Astrocyte of the cerebellum (primary cell): Measurements from ENCODE around the gene GCHFR.

Experiments
- DNase-seq: peaks from one replicate; pipeline ENCODE4 v3.0.0-alpha.2; 2011; ENCODE audit warnings: low read depth
- H3K4me3 ChIP-seq: 2 replicates; pipeline ENCODE4 v1.5.1; 2011; ENCODE audit warnings: mild to moderate bottlenecking, low read depth, low read length, moderate library complexity
- in situ Hi-C: cut with HindIII; loops from 2 replicates; pipeline ENCODE4 v1.10.0; 2017; ENCODE audit warnings: low sequenced_read_pairs
- TF ChIP-seq, protein P1 (sequence below): IDR thresholded peaks from 2 replicates; pipeline ENCODE4 v1.5.1; 2012; ENCODE audit warnings: low read length, low read depth, moderate library complexity, mild to moderate bottlenecking; ENCODE audit errors: missing control alignments

GCHFR gene

DNA sequence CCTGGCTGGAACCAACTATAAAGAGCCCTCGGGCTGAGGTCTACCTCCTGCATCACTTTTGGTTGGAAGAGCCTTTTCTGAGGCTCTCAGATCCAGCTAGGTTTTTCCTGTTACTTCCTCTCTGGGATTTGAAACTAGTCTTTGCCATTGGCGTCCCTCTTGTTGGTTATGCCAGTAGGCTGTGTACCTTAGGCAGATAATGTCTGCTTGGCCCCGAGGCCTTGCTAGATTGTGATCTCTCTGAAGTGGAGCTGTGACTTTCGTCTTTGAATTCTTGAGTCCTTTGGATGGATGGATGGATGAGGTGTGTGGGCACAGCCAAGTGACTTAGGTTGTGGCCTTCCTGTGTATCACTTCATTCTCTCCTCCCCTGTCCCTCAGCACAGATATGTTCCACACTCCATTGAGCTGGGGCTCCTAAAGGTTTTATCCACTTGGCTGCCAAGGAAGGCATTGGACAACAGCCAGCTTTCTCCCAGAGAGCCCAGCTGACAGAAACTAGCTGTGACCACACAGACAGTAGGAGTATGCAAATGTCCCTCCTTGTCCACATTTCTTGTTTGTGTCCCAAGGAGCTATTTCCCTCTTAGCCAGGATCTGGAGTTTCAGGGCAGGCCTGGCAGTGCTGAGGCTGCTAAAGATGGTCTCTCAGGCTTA, 51.3 kb downstream of the GCHFR start:
- H3K4me3 ChIP-seq = no peak overlapping the region
- TF ChIP-seq, protein P1, sequence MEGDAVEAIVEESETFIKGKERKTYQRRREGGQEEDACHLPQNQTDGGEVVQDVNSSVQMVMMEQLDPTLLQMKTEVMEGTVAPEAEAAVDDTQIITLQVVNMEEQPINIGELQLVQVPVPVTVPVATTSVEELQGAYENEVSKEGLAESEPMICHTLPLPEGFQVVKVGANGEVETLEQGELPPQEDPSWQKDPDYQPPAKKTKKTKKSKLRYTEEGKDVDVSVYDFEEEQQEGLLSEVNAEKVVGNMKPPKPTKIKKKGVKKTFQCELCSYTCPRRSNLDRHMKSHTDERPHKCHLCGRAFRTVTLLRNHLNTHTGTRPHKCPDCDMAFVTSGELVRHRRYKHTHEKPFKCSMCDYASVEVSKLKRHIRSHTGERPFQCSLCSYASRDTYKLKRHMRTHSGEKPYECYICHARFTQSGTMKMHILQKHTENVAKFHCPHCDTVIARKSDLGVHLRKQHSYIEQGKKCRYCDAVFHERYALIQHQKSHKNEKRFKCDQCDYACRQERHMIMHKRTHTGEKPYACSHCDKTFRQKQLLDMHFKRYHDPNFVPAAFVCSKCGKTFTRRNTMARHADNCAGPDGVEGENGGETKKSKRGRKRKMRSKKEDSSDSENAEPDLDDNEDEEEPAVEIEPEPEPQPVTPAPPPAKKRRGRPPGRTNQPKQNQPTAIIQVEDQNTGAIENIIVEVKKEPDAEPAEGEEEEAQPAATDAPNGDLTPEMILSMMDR = no peak
- no peak for DNase-seq
- in situ Hi-C loops = no loop called here
